GM23248 (cell line): ENCODE data around the gene AGAP1. TPM values are rescaled to one million over a fixed set of nuclear protein-coding genes. Genes with fewer than 3 reads are reported as not detected.

Source experiments
- DNase-seq: peaks from one replicate; pipeline ENCODE4 v3.0.0-alpha.2; 2015
- H2AFZ ChIP-seq: fragments of 200-600 bp; sonication (generic); 2 replicates; pipeline ENCODE4 v1.6.1; 2016; ENCODE audit warnings: antibody characterized with exemption
- H3F3A ChIP-seq: fragments of 200-600 bp; sonication (generic); 2 replicates; pipeline ENCODE4 v1.6.1; 2016; ENCODE audit warnings: mild to moderate bottlenecking, antibody characterized with exemption, mixed run types; ENCODE audit not compliant: insufficient read depth
- H3K27ac ChIP-seq: fragments of 200-600 bp; sonication (generic); 2 replicates; pipeline ENCODE4 v1.5.1; 2016; ENCODE audit warnings: mild to moderate bottlenecking
- H3K27me3 ChIP-seq: fragments of 200-600 bp; sonication (generic); replicated peaks from 2 replicates; pipeline ENCODE4 v1.6.1; 2016; ENCODE audit warnings: mild to moderate bottlenecking; ENCODE audit not compliant: insufficient read depth
- H3K36me3 ChIP-seq: fragments of 200-600 bp; sonication (generic); 2 replicates; pipeline ENCODE4 v1.6.1; 2016; ENCODE audit warnings: low read depth, mild to moderate bottlenecking
- H3K4me1 ChIP-seq: fragments of 200-600 bp; sonication (generic); 2 replicates; pipeline ENCODE4 v1.6.1; 2016; ENCODE audit warnings: mild to moderate bottlenecking; ENCODE audit not compliant: insufficient read depth
- H3K4me2 ChIP-seq: fragments of 200-600 bp; sonication (generic); one replicate; pipeline ENCODE4 v1.6.1; 2016; ENCODE audit warnings: mild to moderate bottlenecking; ENCODE audit not compliant: unreplicated experiment
- H3K4me3 ChIP-seq: fragments of 200-600 bp; sonication (generic); 2 replicates; pipeline ENCODE4 v1.5.1; 2016; ENCODE audit warnings: mild to moderate bottlenecking
- H3K79me2 ChIP-seq: fragments of 200-600 bp; sonication (generic); 2 replicates; pipeline ENCODE4 v1.6.1; 2016; ENCODE audit warnings: mild to moderate bottlenecking; ENCODE audit not compliant: insufficient read depth
- H3K9ac ChIP-seq: fragments of 200-600 bp; sonication (generic); 2 replicates; pipeline ENCODE4 v1.6.1; 2016; ENCODE audit warnings: mild to moderate bottlenecking
- H3K9me2 ChIP-seq: fragments of 200-600 bp; sonication (generic); 2 replicates; pipeline ENCODE4 v1.6.1; 2016; ENCODE audit warnings: mixed run types, mild to moderate bottlenecking, moderate library complexity; ENCODE audit not compliant: insufficient read depth
- H3K9me3 ChIP-seq: fragments of 200-600 bp; sonication (generic); one replicate; pipeline ENCODE4 v1.6.1; 2017; ENCODE audit warnings: low read depth
- H4K20me1 ChIP-seq: fragments of 200-600 bp; sonication (generic); 2 replicates; pipeline ENCODE4 v1.6.0; 2016; ENCODE audit not compliant: insufficient read depth
- EZH2 ChIP-seq: fragments of 200-600 bp; sonication (generic); IDR thresholded peaks from 2 replicates; pipeline ENCODE4 v1.6.1; 2018; ENCODE audit warnings: antibody characterized with exemption, mild to moderate bottlenecking; ENCODE audit not compliant: insufficient read depth, poor library complexity, severe bottlenecking
- EZH2phosphoT487 ChIP-seq: fragments of 200-600 bp; sonication (generic); IDR thresholded peaks from 2 replicates; pipeline ENCODE4 v1.6.1; 2018; ENCODE audit warnings: antibody characterized with exemption, moderate library complexity, mild to moderate bottlenecking, low read depth; ENCODE audit not compliant: insufficient read depth
- WGBS, 2 experiments: methylation state at CpG; one replicate each; pipeline ENCODE4 v1.1.6; 2015 to 2017; ENCODE audit warnings: low lambda C conversion rate in 2 of 2, low coverage in 1 of 2; ENCODE audit errors: missing lambda C conversion rate in 2 of 2; 5-methylcytosine and 5-hydroxymethylcytosine counted together
- in situ Hi-C: fragments of 300-500 bp; cut with MboI; formaldehyde crosslinking; loops from 2 replicates; pipeline ENCODE4 v1.15.0; 2020
- polyA plus RNA-seq: library from polyadenylated mRNA; unstranded; fragments of >200 nt; fragmentation: Nextera tagmentation; extraction: Ambion mirVana; gene quantifications from 2 replicates; pipeline ENCODE4 v1.2.1, GENCODE V29; 2016
- total RNA-seq: library from RNA; depleted of rRNA; stranded (reverse); fragments of >200 nt; shearing (Covaris generic); gene quantifications from 2 replicates; pipeline ENCODE4 v1.2.3, GENCODE V29; 2014

The AGAP1 gene
- total and polyA plus RNA-seq, 2 experiments from 2014 or later: 2.2 to 9.9 TPM

DNA sequence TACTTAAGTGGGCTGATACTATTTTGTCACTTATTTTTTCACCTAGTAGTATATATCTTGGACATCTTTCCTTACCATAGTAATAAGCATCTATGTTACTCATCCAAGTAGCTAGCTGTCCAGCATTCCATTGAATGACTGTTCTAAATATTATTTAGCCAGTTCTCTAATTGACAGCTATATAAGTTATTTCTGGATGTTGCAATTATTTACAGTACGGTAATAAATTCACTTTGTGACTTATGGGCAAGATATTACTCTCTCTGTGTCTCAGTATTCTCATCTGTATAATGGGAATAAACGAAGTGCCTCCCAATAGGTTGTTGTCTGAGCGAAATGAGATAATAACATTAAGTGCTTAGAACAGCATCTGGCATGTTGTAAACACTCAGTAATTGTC, 46.6 kb upstream of the AGAP1 start:
- WGBS, 2 experiments: 64 to 67% methylated on average over 3 of the region's 3 CpGs
- DNase-seq: peak; percentile 58

DNA sequence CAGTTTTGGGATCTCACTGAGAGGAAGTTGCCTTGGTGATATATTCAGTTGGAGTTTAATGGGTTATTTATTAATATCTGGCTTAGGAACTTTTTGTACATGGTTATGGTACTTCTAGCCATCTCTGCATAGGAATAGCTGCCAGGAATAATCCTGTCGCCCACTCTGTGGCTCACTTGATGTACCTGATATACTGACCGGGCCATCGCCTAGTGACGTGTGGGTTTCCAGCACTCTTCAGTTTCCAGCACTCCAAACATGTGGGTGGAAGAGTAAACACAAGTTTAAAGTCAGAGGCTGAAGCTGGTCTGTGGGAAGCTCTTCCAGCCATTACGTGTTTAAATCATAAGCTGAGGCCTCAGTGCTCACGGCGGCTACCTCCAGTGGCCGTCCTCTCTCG, 44.3 kb upstream of the AGAP1 start:
- H4K20me1 ChIP-seq: no peaks in the 10 kb centered on the region
- H3K4me1 ChIP-seq: no peaks in the 10 kb centered on the region
- H3K4me2 ChIP-seq: no peak overlapping the region

More for the DNA sequence above, 46.6 kb upstream of the AGAP1 start:
- Histone ChIP-seq H3K27ac (no peak overlapping the region), H3K4me2 (no peak overlapping the region), H3K9me2 (no peaks in the 10 kb centered on the region), H3K9ac (no peak overlapping the region), H2AFZ (no peak overlapping the region), H3K79me2 (no peaks in the 10 kb centered on the region), H3K36me3 (no peaks in the 10 kb centered on the region), H3K4me3 (no peak overlapping the region), H3K27me3 (no peaks in the 10 kb centered on the region), H4K20me1 (no peaks in the 10 kb centered on the region), H3F3A (no peaks in the 10 kb centered on the region), H3K9me3 (no peaks in the 10 kb centered on the region), H3K4me1 (no peaks in the 10 kb centered on the region)
- in situ Hi-C loops: no loop called here
- TF ChIP-seq EZH2phosphoT487: no peak
- TF ChIP-seq EZH2: no peak

DNA sequence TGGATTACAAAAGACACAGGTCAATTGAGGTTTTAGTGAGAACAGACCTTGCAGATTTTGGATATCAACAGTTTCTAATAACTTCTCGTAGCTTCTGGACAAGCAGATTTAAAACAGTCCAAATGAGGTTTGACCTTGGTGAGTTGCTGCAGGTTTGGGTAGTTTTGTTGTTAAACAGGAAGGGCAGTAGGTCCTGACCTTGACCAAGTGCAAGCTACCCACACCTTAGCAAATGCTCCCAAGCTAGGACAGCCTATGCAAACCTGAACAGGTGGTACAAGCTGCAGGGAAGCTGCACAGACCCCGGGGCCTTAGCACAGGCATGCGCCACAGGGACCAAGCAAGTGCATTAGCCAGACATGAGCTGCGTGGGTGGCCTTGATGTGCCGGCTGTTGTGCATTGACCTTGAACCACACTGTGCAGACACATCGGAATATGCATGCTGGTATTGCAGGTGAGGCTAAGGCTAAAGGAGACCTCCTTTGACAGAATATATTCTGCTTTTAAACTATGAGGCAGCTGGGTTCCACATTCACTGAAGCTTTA, 40.2 kb upstream of the AGAP1 start:
- no peaks in the 10 kb centered on the region for H3K79me2 ChIP-seq
- no peaks in the 10 kb centered on the region for H3K36me3 ChIP-seq
- WGBS, 2 experiments: 77 to 80% methylated on average over 6 of the region's 6 CpGs
- H3K27ac ChIP-seq: no peak overlapping the region
- no peaks in the 10 kb centered on the region for H3K9me2 ChIP-seq
- no peaks in the 10 kb centered on the region for H4K20me1 ChIP-seq
- no peaks in the 10 kb centered on the region for H3K4me1 ChIP-seq
- H2AFZ ChIP-seq: no peak overlapping the region
- TF ChIP-seq EZH2phosphoT487 (no peak), EZH2 (no peak)
- in situ Hi-C loops: no loop called here
- H3K9ac ChIP-seq: no peak overlapping the region
- no peaks in the 10 kb centered on the region for H3F3A ChIP-seq
- no peaks in the 10 kb centered on the region for H3K9me3 ChIP-seq
- no peak overlapping the region for H3K4me3 ChIP-seq
- H3K4me2 ChIP-seq: no peak overlapping the region
- no peak for DNase-seq
- no peaks in the 10 kb centered on the region for H3K27me3 ChIP-seq

More for the DNA sequence above, 44.3 kb upstream of the AGAP1 start:
- Histone ChIP-seq H3K9ac (no peak overlapping the region), H3K4me3 (no peak overlapping the region), H2AFZ (no peak overlapping the region), H3K79me2 (no peaks in the 10 kb centered on the region), H3K27me3 (no peaks in the 10 kb centered on the region), H3K9me2 (no peaks in the 10 kb centered on the region), H3K9me3 (no peaks in the 10 kb centered on the region), H3K36me3 (no peaks in the 10 kb centered on the region), H3K27ac (no peak overlapping the region), H3F3A (no peaks in the 10 kb centered on the region)
- TF ChIP-seq EZH2 (no peak), EZH2phosphoT487 (no peak)
- WGBS, 2 experiments: 81 to 84% methylated on average over 9 of the region's 9 CpGs
- DNase-seq: no peak
- in situ Hi-C loops: no loop called here

DNA sequence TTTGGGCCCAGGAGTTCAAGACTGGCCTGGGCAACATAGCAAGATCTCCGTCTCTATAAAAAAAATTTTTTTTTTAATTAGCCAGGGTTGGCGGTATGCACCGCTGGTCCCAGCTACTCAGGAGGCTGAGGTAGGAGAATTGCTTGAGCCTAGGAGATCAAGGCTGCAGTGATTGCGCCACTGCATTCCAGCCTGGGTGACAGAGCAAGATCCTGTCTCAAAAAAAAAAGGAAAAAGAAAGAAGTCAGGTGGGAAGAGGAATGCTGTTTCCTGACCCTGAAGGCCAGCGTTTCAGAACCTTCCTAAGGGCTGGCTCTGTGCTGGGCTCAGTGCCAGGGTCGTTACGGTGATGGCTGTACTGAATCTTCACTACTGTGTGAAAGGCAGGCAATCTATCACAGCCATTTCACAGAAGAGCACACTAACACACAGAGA, 35.0 kb upstream of the AGAP1 start:
- TF ChIP-seq EZH2 (no peak), EZH2phosphoT487 (no peak)
- no peak overlapping the region for H3K4me3 ChIP-seq
- H3K9me2 ChIP-seq: no peaks in the 10 kb centered on the region
- no peaks in the 10 kb centered on the region for H3K36me3 ChIP-seq
- H3K79me2 ChIP-seq: no peaks in the 10 kb centered on the region
- in situ Hi-C loops: no loop called here
- no peaks in the 10 kb centered on the region for H3F3A ChIP-seq
- DNase-seq: peak; percentile 59
- H3K27ac ChIP-seq: no peak overlapping the region
- WGBS, 2 experiments: 53 to 57% methylated on average over 7 of the region's 7 CpGs
- H4K20me1 ChIP-seq: no peaks in the 10 kb centered on the region
- H3K9me3 ChIP-seq: no peaks in the 10 kb centered on the region
- H3K4me2 ChIP-seq: no peak overlapping the region
- no peak overlapping the region for H2AFZ ChIP-seq
- H3K27me3 ChIP-seq: no peaks in the 10 kb centered on the region
- H3K9ac ChIP-seq: no peak overlapping the region
- H3K4me1 ChIP-seq: peaks cover 3% of the 10 kb centered on the region; the same call in 1 of the 2 replicates
